Body of pancreas (tissue), 4 donors: Measurements from ENCODE around the gene TACC2. TPM values are rescaled to one million over a fixed set of nuclear protein-coding genes. Genes with fewer than 3 reads are reported as not detected.

ENCODE experiments used
- ATAC-seq: fragments of 150-250 bp; one replicate; pipeline ENCODE4 v1.9.1; 2016
- DNase-seq, 4 donors: peaks; one replicate each; pipeline ENCODE4 v3.0.0-alpha.2; 2019
- H3K27ac ChIP-seq, 4 donors: fragments of 200-600 bp; sonication (generic); 1 replicate in 3 of 4; 2 replicates in 1 of 4; pipeline versions ENCODE4 v1.5.1 to v1.6.1; 2016 to 2019; ENCODE audit warnings: mild to moderate bottlenecking in 1 of 4, mixed read lengths in 1 of 4, moderate library complexity in 1 of 4
- H3K27me3 ChIP-seq, 2 donors: fragments of 200-600 bp; sonication (generic); one replicate each; pipeline ENCODE4 v1.6.0; 2016; ENCODE audit warnings: mild to moderate bottlenecking in 1 of 2
- H3K36me3 ChIP-seq, 2 donors: fragments of 200-600 bp; sonication (generic); replicated peaks in 1 of 2; 2 replicates each; pipeline ENCODE4 v1.5.1; 2016; ENCODE audit warnings: low read depth in 2 of 2; ENCODE audit not compliant: insufficient read depth in 1 of 2
- H3K4me1 ChIP-seq: fragments of 200-600 bp; sonication (generic); one replicate; pipeline ENCODE4 v1.6.0; 2016
- H3K4me3 ChIP-seq, 2 donors: fragments of 200-600 bp; sonication (generic); 1 replicate in 1 of 2; 2 replicates in 1 of 2; pipeline ENCODE4 v1.5.1; 2016 to 2019
- H3K9me3 ChIP-seq, 3 donors: fragments of 200-600 bp; sonication (generic); 1 replicate in 2 of 3; 2 replicates in 1 of 3; pipeline ENCODE4 v1.5.1; 2016
- CTCF ChIP-seq, 7 experiments: fragments of 450-650 bp in 4 of 7; fragments of 200-600 bp in 3 of 7; sonication (generic) in 3 of 7; IDR thresholded peaks; one replicate each; pipeline ENCODE4 v1.5.1; 2016 to 2019; ENCODE audit warnings: antibody characterized with exemption in 7 of 7
- POLR2A ChIP-seq, 3 donors: fragments of 450-650 bp; IDR thresholded peaks; one replicate each; pipeline ENCODE4 v1.6.1; 2016; ENCODE audit warnings: antibody characterized with exemption in 3 of 3, mild to moderate bottlenecking in 2 of 3
- WGBS, 2 donors: methylation state at CpG; one replicate each; pipeline ENCODE4 v1.1.5; 2017; 5-methylcytosine and 5-hydroxymethylcytosine counted together
- intact Hi-C: fragments of 100-400 bp; cut with DNase I; formaldehyde crosslinking; loops from one replicate; pipeline ENCODE4 v1.15.1; 2023
- total RNA-seq, 2 donors: library from RNA; depleted of rRNA; stranded (reverse); fragments of >200 nt; gene quantifications; one replicate each; pipeline ENCODE4 v1.1.0, GENCODE V29; 2016

Gene TACC2
- total RNA-seq, 2 donors from 2014 or later, result 29.0 to 38.7 TPM

- ATAC-seq, result no peak
- TF ChIP-seq CTCF (IDR thresholded peaks at IDR 0.05) (no peak), POLR2A (IDR thresholded peaks at IDR 0.05) (no peak)
- no peak for DNase-seq
- Histone ChIP-seq H3K36me3 (no peaks in the 10 kb centered on the region), H3K27ac (no peak overlapping the region), H3K4me1 (no peaks in the 10 kb centered on the region), H3K4me3 (no peak overlapping the region), H3K9me3 (no peaks in the 10 kb centered on the region), H3K27me3 (no peaks in the 10 kb centered on the region)
- 75 to 77% methylated on average over 13 of the region's 13 CpGs for WGBS, 2 donors
- intact Hi-C loops, result no loop called here
Observed at GRCh38 chr10:122078965-122079795, 90.2 kb downstream of the TACC2 start.

GRCh38 chr10:122082616-122083477 is 93.9 kb downstream of the TACC2 start:
- H3K27ac ChIP-seq, result no peak overlapping the region
- TF ChIP-seq CTCF (IDR thresholded peaks at IDR 0.05) (no peak), POLR2A (IDR thresholded peaks at IDR 0.05) (no peak)

GRCh38 chr10:122083478-122084025 is 94.6 kb downstream of the TACC2 start:
- no peaks in the 10 kb centered on the region for H3K36me3 ChIP-seq
- WGBS, 2 donors, result 82 to 100% methylated on average over 1 to 9 of the region's 9 CpGs

More at GRCh38 chr10:122082616-122083477, 93.9 kb downstream of the TACC2 start:
- DNase-seq, result no peak
- Histone ChIP-seq H3K4me1 (no peaks in the 10 kb centered on the region), H3K4me3 (no peak overlapping the region), H3K9me3 (no peaks in the 10 kb centered on the region), H3K27me3 (no peaks in the 10 kb centered on the region), H3K36me3 (no peaks in the 10 kb centered on the region)
- WGBS, 2 donors, result 88 to 90% methylated on average over 10 to 21 of the region's 21 CpGs
- no peak for ATAC-seq
- intact Hi-C loops, result no loop called here

More at GRCh38 chr10:122083478-122084025, 94.6 kb downstream of the TACC2 start:
- no peak for TF ChIP-seq CTCF (IDR thresholded peaks at IDR 0.05)
- TF ChIP-seq POLR2A (IDR thresholded peaks at IDR 0.05), result no peak
- no peak overlapping the region for H3K4me3 ChIP-seq
- ATAC-seq, result no peak
- H3K4me1 ChIP-seq, result no peaks in the 10 kb centered on the region
- no peak for DNase-seq
- no peaks in the 10 kb centered on the region for H3K9me3 ChIP-seq
- H3K27me3 ChIP-seq, result no peaks in the 10 kb centered on the region
- H3K27ac ChIP-seq, result no peak overlapping the region
- intact Hi-C loops, result no loop called here
